HEK293T (cell line): ENCODE data around the gene PPIE.
"Not testable (repeated sequence)": the region's sequence is repeated elsewhere in the genome, so short reads cannot be mapped to it uniquely, and the experiment has no call there.

Experiments used
- FOXA1 ChIP-seq: fragments of 450-650 bp; IDR thresholded peaks from 2 replicates; pipeline ENCODE4 v1.6.1; 2016; ENCODE audit warnings: mild to moderate bottlenecking
- L3MBTL2 ChIP-seq: fragments of 450-650 bp; conservative IDR thresholded peaks from 2 replicates; pipeline ENCODE4 v1.6.1; 2016; ENCODE audit warnings: mild to moderate bottlenecking
- ZNF384 ChIP-seq: fragments of 450-650 bp; IDR thresholded peaks from 2 replicates; pipeline ENCODE4 v1.6.1; 2016

DNA sequence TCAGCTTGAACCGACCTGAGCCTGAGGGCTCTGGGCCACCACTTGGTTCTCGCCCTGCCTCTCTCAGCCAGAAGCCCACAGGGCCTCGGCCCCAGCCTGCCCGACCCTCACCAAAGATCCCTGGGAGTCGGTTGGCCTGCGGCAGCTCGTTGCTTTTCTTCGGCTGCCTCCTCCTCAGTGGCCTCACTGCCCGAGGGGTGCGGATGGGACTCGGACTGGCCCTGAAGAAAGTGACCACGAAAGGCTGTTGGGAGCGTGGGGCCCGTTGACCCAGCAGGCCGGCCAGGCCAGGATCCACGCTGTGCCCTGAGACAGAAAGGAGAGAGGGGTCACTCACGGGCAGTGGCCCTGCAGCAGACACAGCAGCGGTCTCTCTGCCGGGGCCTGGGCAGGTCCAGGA, 25.8 kb downstream of the PPIE start:
- TF ChIP-seq L3MBTL2, ZNF384, FOXA1: not testable (repeated sequence)
